SJCRH30 (cell line): ENCODE results near the gene PRDM12. TPM values are rescaled to one million over a fixed set of nuclear protein-coding genes. Genes with fewer than 3 reads are reported as not detected.

ENCODE experiments used
- DNase-seq, 2 experiments: peaks; one replicate each; pipeline ENCODE4 v3.0.0-alpha.2; 2015 to 2020
- H3K27ac ChIP-seq: fragments of 250-450 bp; sonication (Bioruptor Pico); 2 replicates; pipeline ENCODE4 v1.5.1; 2020; ENCODE audit warnings: mild to moderate bottlenecking, moderate library complexity
- H3K27me3 ChIP-seq: fragments of 250-450 bp; sonication (Bioruptor Pico); 2 replicates; pipeline ENCODE4 v1.5.1; 2020; ENCODE audit warnings: mild to moderate bottlenecking, moderate library complexity
- H3K36me3 ChIP-seq: fragments of 250-450 bp; sonication (Bioruptor Pico); 2 replicates; pipeline ENCODE4 v1.5.1; 2020; ENCODE audit warnings: mild to moderate bottlenecking, moderate library complexity
- H3K4me1 ChIP-seq: fragments of 250-450 bp; sonication (Bioruptor Pico); 2 replicates; pipeline ENCODE4 v1.5.1; 2020; ENCODE audit warnings: mild to moderate bottlenecking, moderate library complexity
- H3K4me3 ChIP-seq: fragments of 250-450 bp; sonication (Bioruptor Pico); 2 replicates; pipeline ENCODE4 v1.5.1; 2020; ENCODE audit warnings: mild to moderate bottlenecking, moderate library complexity
- H3K9me3 ChIP-seq: fragments of 250-450 bp; sonication (Bioruptor Pico); replicated peaks from 2 replicates; pipeline ENCODE4 v1.5.1; 2020; ENCODE audit warnings: mild to moderate bottlenecking, moderate library complexity
- total RNA-seq: library from RNA; depleted of rRNA; stranded (reverse); fragments of >200 nt; shearing (Covaris generic); gene quantifications from 2 replicates; pipeline ENCODE4 v1.2.3, GENCODE V29; 2014

The PRDM12 gene
- total RNA-seq, 1 experiment from 2014 or later, result 31.8 TPM

GRCh38 chr9:130665431-130666392, 1.3 kb downstream of the PRDM12 start:
- Histone ChIP-seq H3K27ac (peak overlapping the region; percentile 100), H3K27me3 (no peaks in the 10 kb centered on the region), H3K4me3 (peak overlapping the region; percentile 79), H3K4me1 (peaks cover 22% of the 10 kb centered on the region), H3K9me3 (no peaks in the 10 kb centered on the region), H3K36me3 (peaks cover 53% of the 10 kb centered on the region)
- peak; percentile 76 to 78 for DNase-seq

- no peaks in the 10 kb centered on the region for H3K27me3 ChIP-seq
- no peaks in the 10 kb centered on the region for H3K9me3 ChIP-seq
- DNase-seq, result peak in 1 of 2 experiments; percentile 44
- H3K4me3 ChIP-seq, result peak overlapping the region; percentile 79
- peaks cover 62% of the 10 kb centered on the region for H3K36me3 ChIP-seq
- peak overlapping the region; percentile 100 for H3K27ac ChIP-seq
- H3K4me1 ChIP-seq, result peaks cover 31% of the 10 kb centered on the region
Measured at GRCh38 chr9:130666393-130667119, 2.2 kb downstream of the PRDM12 start.

- Histone ChIP-seq H3K9me3 (no peaks in the 10 kb centered on the region), H3K27me3 (no peaks in the 10 kb centered on the region), H3K4me1 (peaks cover 36% of the 10 kb centered on the region), H3K36me3 (peaks cover 64% of the 10 kb centered on the region), H3K27ac (peak overlapping the region; percentile 100), H3K4me3 (peak overlapping the region; percentile 79)
- DNase-seq, result peak in 1 of 2 experiments; percentile 44
Measured at GRCh38 chr9:130667120-130667435, 2.7 kb downstream of the PRDM12 start.

GRCh38 chr9:130668196-130668595, 3.8 kb downstream of the PRDM12 start:
- no peaks in the 10 kb centered on the region for H3K27me3 ChIP-seq
- no peak overlapping the region; the same call in 1 of the 2 replicates for H3K4me3 ChIP-seq
- DNase-seq, result no peak
- peaks cover 64% of the 10 kb centered on the region for H3K36me3 ChIP-seq
- no peaks in the 10 kb centered on the region for H3K9me3 ChIP-seq
- peaks cover 44% of the 10 kb centered on the region for H3K4me1 ChIP-seq
- H3K27ac ChIP-seq, result no peak overlapping the region

GRCh38 chr9:130668659-130669058, 4.3 kb downstream of the PRDM12 start:
- Histone ChIP-seq H3K4me1 (peaks cover 49% of the 10 kb centered on the region), H3K36me3 (peaks cover 67% of the 10 kb centered on the region), H3K4me3 (no peak overlapping the region), H3K27ac (no peak overlapping the region), H3K9me3 (no peaks in the 10 kb centered on the region), H3K27me3 (no peaks in the 10 kb centered on the region)
- no peak for DNase-seq

- peaks cover 78% of the 10 kb centered on the region for H3K36me3 ChIP-seq
- H3K27ac ChIP-seq, result peak overlapping the region; percentile 97
- H3K4me1 ChIP-seq, result peaks cover 59% of the 10 kb centered on the region
- H3K4me3 ChIP-seq, result no peak overlapping the region
- no peaks in the 10 kb centered on the region for H3K9me3 ChIP-seq
- DNase-seq, result no peak
- no peaks in the 10 kb centered on the region for H3K27me3 ChIP-seq
Measured at GRCh38 chr9:130669965-130670364, 5.6 kb downstream of the PRDM12 start.

GRCh38 chr9:130670644-130671043, 6.2 kb downstream of the PRDM12 start:
- Histone ChIP-seq H3K27me3 (no peaks in the 10 kb centered on the region), H3K4me1 (peaks cover 59% of the 10 kb centered on the region), H3K36me3 (peaks cover 81% of the 10 kb centered on the region), H3K9me3 (no peaks in the 10 kb centered on the region), H3K27ac (peak overlapping the region; percentile 97), H3K4me3 (no peak overlapping the region)
- DNase-seq, result peak in 1 of 2 experiments; percentile 64

GRCh38 chr9:130672466-130672865, 8.1 kb downstream of the PRDM12 start:
- H3K4me3 ChIP-seq, result no peak overlapping the region
- DNase-seq, result peak; percentile 97 to 99

GRCh38 chr9:130672933-130673615, 8.7 kb downstream of the PRDM12 start:
- Histone ChIP-seq H3K27ac (peak overlapping the region; percentile 97), H3K4me1 (peaks cover 54% of the 10 kb centered on the region), H3K36me3 (peaks cover 81% of the 10 kb centered on the region), H3K27me3 (no peaks in the 10 kb centered on the region), H3K4me3 (peak overlapping the region; percentile 14), H3K9me3 (no peaks in the 10 kb centered on the region)
- peak; percentile 90 to 95 for DNase-seq

More at GRCh38 chr9:130672466-130672865, 8.1 kb downstream of the PRDM12 start:
- H3K27ac ChIP-seq, result peak overlapping the region; percentile 97
- H3K9me3 ChIP-seq, result no peaks in the 10 kb centered on the region
- peaks cover 59% of the 10 kb centered on the region for H3K4me1 ChIP-seq
- peaks cover 81% of the 10 kb centered on the region for H3K36me3 ChIP-seq
- H3K27me3 ChIP-seq, result no peaks in the 10 kb centered on the region

- H3K27me3 ChIP-seq, result no peaks in the 10 kb centered on the region
- peaks cover 83% of the 10 kb centered on the region for H3K36me3 ChIP-seq
- H3K4me1 ChIP-seq, result peaks cover 40% of the 10 kb centered on the region
Measured at GRCh38 chr9:130675396-130675795, 11.0 kb downstream of the PRDM12 start.

GRCh38 chr9:130677252-130677651, 12.9 kb downstream of the PRDM12 start:
- H3K36me3 ChIP-seq, result peaks cover 80% of the 10 kb centered on the region
- no peak overlapping the region for H3K4me3 ChIP-seq
- H3K4me1 ChIP-seq, result peaks cover 21% of the 10 kb centered on the region
- no peak overlapping the region for H3K27ac ChIP-seq
- no peaks in the 10 kb centered on the region for H3K9me3 ChIP-seq
- DNase-seq, result no peak
- H3K27me3 ChIP-seq, result no peaks in the 10 kb centered on the region

More at GRCh38 chr9:130675396-130675795, 11.0 kb downstream of the PRDM12 start:
- H3K27ac ChIP-seq, result no peak overlapping the region
- no peak overlapping the region for H3K4me3 ChIP-seq
- no peak for DNase-seq
- no peaks in the 10 kb centered on the region for H3K9me3 ChIP-seq

GRCh38 chr9:130680836-130681768, 16.7 kb downstream of the PRDM12 start:
- H3K4me3 ChIP-seq, result no peak overlapping the region
- H3K4me1 ChIP-seq, result no peaks in the 10 kb centered on the region
- no peaks in the 10 kb centered on the region for H3K27me3 ChIP-seq
- peaks cover 7% of the 10 kb centered on the region; the same call in 1 of the 2 replicates for H3K9me3 ChIP-seq
- DNase-seq, result no peak
- H3K27ac ChIP-seq, result no peak overlapping the region
- peaks cover 59% of the 10 kb centered on the region for H3K36me3 ChIP-seq

- DNase-seq, result no peak
- H3K36me3 ChIP-seq, result peaks cover 51% of the 10 kb centered on the region
- H3K9me3 ChIP-seq, result peaks cover 7% of the 10 kb centered on the region; the same call in 1 of the 2 replicates
- no peak overlapping the region for H3K4me3 ChIP-seq
- H3K27ac ChIP-seq, result no peak overlapping the region
- H3K4me1 ChIP-seq, result no peaks in the 10 kb centered on the region
- no peaks in the 10 kb centered on the region for H3K27me3 ChIP-seq
Measured at GRCh38 chr9:130681769-130682420, 17.5 kb downstream of the PRDM12 start.
